Left lung (tissue), 10 donors: ENCODE data around the gene NEIL1. TPM values are rescaled to one million over a fixed set of nuclear protein-coding genes. Genes with fewer than 3 reads are reported as not detected.
"Not testable (repeated sequence)": the region's sequence is repeated elsewhere in the genome, so short reads cannot be mapped to it uniquely, and the experiment has no call there.

ENCODE experiments used
- ATAC-seq: fragments of 200-7000 bp; cut with Tn5 transposase; one replicate; pipeline ENCODE4 v1.9.1; 2020; ENCODE audit warnings: moderate library complexity
- DNase-seq, 4 donors: peaks; one replicate each; pipeline ENCODE4 v3.0.0-alpha.2; 2013 to 2020
- H3K27ac ChIP-seq, 2 donors: fragments of 200-600 bp; sonication (generic) in 1 of 2; one replicate each; pipeline versions ENCODE4 v1.5.0 to v1.8.0; 2020 to 2021
- H3K27me3 ChIP-seq, 2 donors: fragments of 200-600 bp; sonication (generic) in 1 of 2; one replicate each; pipeline versions ENCODE4 v1.5.0 to v1.8.0; 2020 to 2021
- H3K36me3 ChIP-seq, 2 donors: fragments of 200-600 bp; sonication (generic) in 1 of 2; one replicate each; pipeline versions ENCODE4 v1.5.0 to v1.8.0; 2020 to 2021
- H3K4me1 ChIP-seq, 2 donors: fragments of 200-600 bp; one replicate each; pipeline ENCODE4 v1.8.0; 2021
- H3K4me3 ChIP-seq, 2 donors: fragments of 200-600 bp; sonication (generic) in 1 of 2; one replicate each; pipeline versions ENCODE4 v1.5.0 to v1.8.0; 2020 to 2021; ENCODE audit warnings: mild to moderate bottlenecking in 1 of 2
- H3K9me3 ChIP-seq, 2 donors: fragments of 200-600 bp; sonication (generic) in 1 of 2; one replicate each; pipeline versions ENCODE4 v1.5.0 to v1.8.0; 2020 to 2021
- intact Hi-C, 2 donors: fragments of 100-400 bp; cut with DNase I; formaldehyde crosslinking; loops; one replicate each; pipeline versions ENCODE4 v1.11.2 to v1.14.2; 2022
- polyA plus RNA-seq, 6 donors: library from polyadenylated mRNA; unstranded; fragments of 120-200 nt; gene quantifications; one replicate each; pipeline ENCODE4 v1.2.1, GENCODE V29; 2013; ENCODE audit not compliant: insufficient read length in 6 of 6
- total RNA-seq, 2 donors: library from RNA; stranded (reverse); fragmentation: NEBNext Ultra II Directional; extraction: Animal tissue kit (Norgen Biotek cat#: 25700); gene quantifications; one replicate each; pipeline ENCODE4 v1.2.1, GENCODE V29; 2021
- TF ChIP-seq, protein P1 (sequence below), 2 donors: fragments of 200-600 bp; sonication (generic) in 1 of 2; IDR thresholded peaks; one replicate each; pipeline versions ENCODE4 v1.5.0 to v1.8.0; 2021; ENCODE audit warnings: antibody characterized with exemption in 2 of 2
- donor health status: DM: no; HTN: yes; CAD: no.
- donor health status: DM: no; HTN: no; CAD: no.

Gene NEIL1
- total and polyA plus RNA-seq, 8 donors, result 23.1 to 36.9 (median 31.8) TPM

DNA sequence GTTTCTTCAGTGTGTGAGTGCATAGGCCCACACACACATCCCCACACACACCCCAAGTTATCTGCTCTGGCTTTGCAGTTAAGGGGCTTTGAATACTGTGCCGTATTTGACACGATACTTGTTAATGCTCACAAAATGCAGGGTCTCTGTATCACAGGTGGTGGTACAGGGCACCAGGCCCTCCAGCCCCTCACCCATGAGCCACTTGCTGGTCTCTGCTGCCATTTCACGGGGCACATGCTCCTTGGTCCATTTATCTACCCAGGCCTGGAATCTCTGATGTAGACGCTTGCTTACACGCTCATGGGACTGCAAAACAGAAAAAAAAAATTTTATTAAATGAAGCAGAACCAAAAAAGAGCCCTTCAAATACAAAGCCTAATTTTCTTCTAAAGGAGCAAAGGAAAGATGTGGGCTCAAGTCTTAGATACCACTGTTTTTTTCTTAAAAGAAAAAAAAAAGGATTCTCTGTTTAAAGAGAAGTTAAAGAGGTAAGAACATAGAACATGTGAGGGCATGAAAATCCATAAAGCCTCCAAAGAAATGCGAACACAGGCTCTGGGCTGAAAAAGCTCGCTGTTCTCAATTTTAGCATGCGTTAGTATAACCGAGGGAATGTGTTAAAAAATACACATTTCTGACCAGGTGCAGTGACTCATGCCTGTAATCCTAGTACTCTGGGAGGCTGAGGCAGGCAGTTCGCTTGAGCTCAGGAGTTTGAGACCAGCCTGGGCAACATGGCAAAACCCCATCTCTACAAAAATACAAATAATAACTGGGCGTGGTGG, 25.3 kb downstream of the NEIL1 start:
- TF ChIP-seq, protein P1, sequence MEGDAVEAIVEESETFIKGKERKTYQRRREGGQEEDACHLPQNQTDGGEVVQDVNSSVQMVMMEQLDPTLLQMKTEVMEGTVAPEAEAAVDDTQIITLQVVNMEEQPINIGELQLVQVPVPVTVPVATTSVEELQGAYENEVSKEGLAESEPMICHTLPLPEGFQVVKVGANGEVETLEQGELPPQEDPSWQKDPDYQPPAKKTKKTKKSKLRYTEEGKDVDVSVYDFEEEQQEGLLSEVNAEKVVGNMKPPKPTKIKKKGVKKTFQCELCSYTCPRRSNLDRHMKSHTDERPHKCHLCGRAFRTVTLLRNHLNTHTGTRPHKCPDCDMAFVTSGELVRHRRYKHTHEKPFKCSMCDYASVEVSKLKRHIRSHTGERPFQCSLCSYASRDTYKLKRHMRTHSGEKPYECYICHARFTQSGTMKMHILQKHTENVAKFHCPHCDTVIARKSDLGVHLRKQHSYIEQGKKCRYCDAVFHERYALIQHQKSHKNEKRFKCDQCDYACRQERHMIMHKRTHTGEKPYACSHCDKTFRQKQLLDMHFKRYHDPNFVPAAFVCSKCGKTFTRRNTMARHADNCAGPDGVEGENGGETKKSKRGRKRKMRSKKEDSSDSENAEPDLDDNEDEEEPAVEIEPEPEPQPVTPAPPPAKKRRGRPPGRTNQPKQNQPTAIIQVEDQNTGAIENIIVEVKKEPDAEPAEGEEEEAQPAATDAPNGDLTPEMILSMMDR (IDR thresholded peaks at IDR 0.05), result no peak
- no peak overlapping the region for H3K4me3 ChIP-seq
- no peak for ATAC-seq
- H3K9me3 ChIP-seq, result no peaks in the 10 kb centered on the region
- no peak for DNase-seq
- H3K27me3 ChIP-seq, result no peaks in the 10 kb centered on the region
- no peak overlapping the region for H3K27ac ChIP-seq
- peaks cover 3 to 67% of the 10 kb centered on the region in 2 donors for H3K36me3 ChIP-seq
- H3K4me1 ChIP-seq, result peaks cover 11 to 24% of the 10 kb centered on the region in 2 donors
- intact Hi-C loops, result no loop called here

DNA sequence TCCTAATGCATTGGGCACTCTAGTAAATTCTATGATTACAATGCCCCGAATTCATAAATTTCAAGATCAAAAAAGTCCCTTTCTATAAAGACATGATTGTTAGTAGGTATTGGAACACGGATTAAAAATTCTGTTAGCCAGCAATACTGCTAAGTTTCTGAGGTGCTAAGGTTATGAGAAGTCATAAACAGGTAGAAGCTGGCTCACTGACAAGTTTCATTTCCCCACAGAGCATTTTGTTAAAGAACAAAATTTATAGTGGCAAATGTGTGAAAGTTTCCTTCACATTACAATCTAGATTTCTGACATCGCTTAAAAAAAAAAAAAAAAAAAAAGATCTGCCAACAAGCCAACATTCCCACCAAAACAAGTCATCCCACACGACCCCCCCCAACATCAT, 33.9 kb downstream of the NEIL1 start:
- H3K27ac ChIP-seq, result no peak overlapping the region
- intact Hi-C loops, result no loop called here
- no peaks in the 10 kb centered on the region for H3K9me3 ChIP-seq
- H3K36me3 ChIP-seq, result peaks cover 0 to 100% of the 10 kb centered on the region in 2 donors
- H3K4me3 ChIP-seq, result no peak overlapping the region
- ATAC-seq, result no peak
- no peaks in the 10 kb centered on the region for H3K4me1 ChIP-seq
- H3K27me3 ChIP-seq, result no peaks in the 10 kb centered on the region
- TF ChIP-seq, protein P1 (IDR thresholded peaks at IDR 0.05), result no peak
- DNase-seq, result no peak

- ATAC-seq, H3K27ac ChIP-seq, H3K4me3 ChIP-seq, intact Hi-C loops, H3K27me3 ChIP-seq, DNase-seq, H3K9me3 ChIP-seq, H3K4me1 ChIP-seq: not testable (repeated sequence)
- peaks cover 0 to 100% of the 10 kb centered on the region in 2 donors for H3K36me3 ChIP-seq
Measured at GRCh38 chr15:75383986-75384385, 37.1 kb downstream of the NEIL1 start.

GRCh38 chr15:75389791-75390382, 43.0 kb downstream of the NEIL1 start:
- TF ChIP-seq, protein P1 (IDR thresholded peaks at IDR 0.05), result no peak

GRCh38 chr15:75397494-75397893, 50.7 kb downstream of the NEIL1 start:
- Histone ChIP-seq H3K9me3 (no peaks in the 10 kb centered on the region), H3K27ac (no peak overlapping the region), H3K4me1 (no peaks in the 10 kb centered on the region), H3K36me3 (peaks cover 0 to 100% of the 10 kb centered on the region in 2 donors), H3K27me3 (no peaks in the 10 kb centered on the region), H3K4me3 (no peak overlapping the region)
- ATAC-seq (no peak), DNase-seq (no peak)
- intact Hi-C loops, result no loop called here
- TF ChIP-seq, protein P1 (IDR thresholded peaks at IDR 0.05), result no peak

More at GRCh38 chr15:75389791-75390382, 43.0 kb downstream of the NEIL1 start:
- Histone ChIP-seq H3K27ac (no peak overlapping the region), H3K4me3 (no peak overlapping the region), H3K27me3 (no peaks in the 10 kb centered on the region), H3K36me3 (peaks cover 0 to 100% of the 10 kb centered on the region in 2 donors), H3K4me1 (no peaks in the 10 kb centered on the region), H3K9me3 (no peaks in the 10 kb centered on the region)
- intact Hi-C loops, result no loop called here
- ATAC-seq (no peak), DNase-seq (no peak)
